ENCODE measurements around the gene IL31RA. TPM values are rescaled to one million over a fixed set of nuclear protein-coding genes. Genes with fewer than 3 reads are reported as not detected.

Gene IL31RA
- total and polyA plus RNA-seq, 8 donors, result 0.10 to 0.55 (median 0.18) TPM

DNA sequence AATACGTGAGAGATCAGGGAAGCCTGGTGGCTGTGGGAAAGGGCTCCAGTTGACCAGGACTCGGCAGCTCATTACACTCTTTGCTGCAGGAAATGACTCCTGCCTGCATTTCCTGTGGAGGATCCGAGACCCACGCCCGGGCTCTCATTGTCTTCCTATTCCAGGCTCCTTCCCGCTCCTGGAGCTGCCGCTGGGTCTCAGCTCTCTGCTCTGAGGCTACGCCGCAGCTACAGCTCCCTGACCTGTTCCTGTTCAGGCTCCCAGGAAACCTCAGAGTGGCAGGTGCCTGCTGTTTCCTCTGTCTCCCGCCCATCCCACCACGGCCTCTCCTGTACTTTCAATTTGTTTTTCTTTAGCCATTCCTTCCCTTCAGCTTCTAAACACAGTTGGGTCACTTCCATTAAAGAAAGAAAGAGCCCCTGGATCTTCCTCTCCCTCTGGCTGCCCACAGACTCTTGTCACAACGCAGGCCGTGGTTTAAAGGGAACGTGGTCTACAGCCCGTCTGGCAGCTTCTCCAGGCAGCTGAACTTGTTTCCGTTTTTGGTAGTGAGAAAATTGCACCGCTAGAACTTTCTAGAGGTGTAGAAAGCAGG, 72.1 kb downstream of the IL31RA start:
- H3K27me3 ChIP-seq, result no peaks in the 10 kb centered on the region
- H3K4me3 ChIP-seq, result peak overlapping the region; percentile 24 to 29
- H3K27ac ChIP-seq, result peak overlapping the region; percentile 65 to 69
- intact Hi-C loops (cut with DNase I), result no loop called here
- H3K4me1 ChIP-seq, result peaks cover 0 to 14% of the 10 kb centered on the region in 2 donors
- ATAC-seq (peak; percentile 48), DNase-seq (no peak)
- no peaks in the 10 kb centered on the region for H3K9me3 ChIP-seq
- TF ChIP-seq, protein P1, sequence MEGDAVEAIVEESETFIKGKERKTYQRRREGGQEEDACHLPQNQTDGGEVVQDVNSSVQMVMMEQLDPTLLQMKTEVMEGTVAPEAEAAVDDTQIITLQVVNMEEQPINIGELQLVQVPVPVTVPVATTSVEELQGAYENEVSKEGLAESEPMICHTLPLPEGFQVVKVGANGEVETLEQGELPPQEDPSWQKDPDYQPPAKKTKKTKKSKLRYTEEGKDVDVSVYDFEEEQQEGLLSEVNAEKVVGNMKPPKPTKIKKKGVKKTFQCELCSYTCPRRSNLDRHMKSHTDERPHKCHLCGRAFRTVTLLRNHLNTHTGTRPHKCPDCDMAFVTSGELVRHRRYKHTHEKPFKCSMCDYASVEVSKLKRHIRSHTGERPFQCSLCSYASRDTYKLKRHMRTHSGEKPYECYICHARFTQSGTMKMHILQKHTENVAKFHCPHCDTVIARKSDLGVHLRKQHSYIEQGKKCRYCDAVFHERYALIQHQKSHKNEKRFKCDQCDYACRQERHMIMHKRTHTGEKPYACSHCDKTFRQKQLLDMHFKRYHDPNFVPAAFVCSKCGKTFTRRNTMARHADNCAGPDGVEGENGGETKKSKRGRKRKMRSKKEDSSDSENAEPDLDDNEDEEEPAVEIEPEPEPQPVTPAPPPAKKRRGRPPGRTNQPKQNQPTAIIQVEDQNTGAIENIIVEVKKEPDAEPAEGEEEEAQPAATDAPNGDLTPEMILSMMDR (IDR thresholded peaks at IDR 0.05), result no peak
- no peaks in the 10 kb centered on the region for H3K36me3 ChIP-seq

DNA sequence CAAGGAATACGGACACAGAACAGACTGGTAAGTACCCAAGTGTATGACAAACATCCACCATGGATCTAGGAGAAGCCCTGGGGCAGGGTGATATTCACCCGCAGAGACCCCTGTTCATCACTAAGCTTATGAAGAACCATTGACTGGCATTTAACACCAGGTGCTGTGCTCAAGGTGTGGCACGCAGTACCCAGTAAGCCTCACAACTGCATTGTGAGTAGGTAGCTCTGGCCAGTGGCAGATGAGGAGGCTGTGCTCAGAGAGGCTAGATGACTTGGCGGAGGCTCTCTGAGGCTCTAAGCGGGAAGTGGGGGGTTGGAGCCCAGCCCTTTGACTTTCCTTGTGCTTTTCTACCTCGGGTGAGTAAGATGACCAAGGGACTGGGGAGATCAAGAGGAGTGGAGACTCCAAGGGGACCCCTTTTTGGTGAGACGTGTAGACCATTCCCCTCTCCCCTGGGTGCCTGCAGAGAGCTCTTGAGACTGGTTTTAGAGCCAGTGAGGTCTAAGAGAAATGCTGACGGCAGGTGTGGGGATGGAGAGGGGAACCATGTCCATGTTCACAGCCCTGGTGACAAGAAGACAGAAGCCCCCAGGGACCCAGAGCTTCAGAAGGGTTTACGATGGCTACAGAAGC, 72.8 kb downstream of the IL31RA start:
- ATAC-seq, result no peak
- H3K4me3 ChIP-seq, result peak overlapping the region in 1 of 2 donors; percentile 29
- intact Hi-C loops (cut with DNase I), result no loop called here
- H3K27me3 ChIP-seq, result no peaks in the 10 kb centered on the region
- no peaks in the 10 kb centered on the region for H3K36me3 ChIP-seq
- peaks cover 0 to 14% of the 10 kb centered on the region in 2 donors for H3K4me1 ChIP-seq
- H3K27ac ChIP-seq, result peak overlapping the region; percentile 65 to 69
- no peak for DNase-seq
- TF ChIP-seq, protein P1 (IDR thresholded peaks at IDR 0.05), result no peak
- no peaks in the 10 kb centered on the region for H3K9me3 ChIP-seq

DNA sequence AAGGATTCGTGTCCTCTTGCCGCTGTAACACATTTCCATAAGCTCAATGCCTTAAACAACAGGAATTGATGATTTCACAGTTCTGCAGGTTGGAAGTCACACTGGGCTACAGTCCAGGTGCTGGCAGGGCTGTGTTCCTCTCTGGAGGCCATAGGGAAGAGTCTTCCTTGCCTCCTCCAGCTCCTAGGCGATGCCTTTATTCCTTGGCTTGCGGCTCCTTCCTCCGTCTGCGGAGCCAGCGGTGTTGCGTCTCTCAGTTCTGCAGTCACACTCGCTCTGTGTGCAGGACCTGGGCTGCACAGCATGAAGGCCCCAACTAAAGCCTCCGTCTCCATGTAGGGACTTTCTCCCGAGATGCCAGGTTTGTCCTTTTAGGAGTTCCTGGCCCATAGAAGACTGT, 73.6 kb downstream of the IL31RA start:
- H3K36me3 ChIP-seq, result no peaks in the 10 kb centered on the region
- ATAC-seq (no peak), DNase-seq (no peak)
- H3K9me3 ChIP-seq, result no peaks in the 10 kb centered on the region
- H3K27me3 ChIP-seq, result no peaks in the 10 kb centered on the region
- H3K4me3 ChIP-seq, result no peak overlapping the region
- H3K4me1 ChIP-seq, result peaks cover 0 to 14% of the 10 kb centered on the region in 2 donors
- TF ChIP-seq, protein P1 (IDR thresholded peaks at IDR 0.05), result no peak
- H3K27ac ChIP-seq, result no peak overlapping the region
- intact Hi-C loops (cut with DNase I), result no loop called here

DNA sequence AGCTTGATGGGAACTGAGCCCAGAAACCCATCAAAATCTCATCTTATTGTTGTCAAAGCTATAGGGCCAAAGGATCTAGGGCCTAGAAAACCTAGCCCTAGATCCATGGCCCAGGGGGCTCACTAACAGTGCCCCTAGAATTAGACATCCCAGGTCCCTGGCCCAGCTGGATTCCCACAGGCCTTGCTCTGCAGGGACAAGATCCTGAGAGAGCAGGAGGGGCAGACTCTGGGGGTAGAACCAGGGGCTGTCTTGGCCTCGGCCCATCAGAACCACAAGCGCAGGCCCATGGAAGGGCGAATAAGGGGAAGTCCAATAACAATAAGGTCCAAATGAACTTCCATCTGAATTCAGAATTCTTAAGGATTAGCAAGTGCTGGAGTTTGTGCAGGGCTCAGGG, 74.0 kb downstream of the IL31RA start:
- H3K27me3 ChIP-seq, result no peaks in the 10 kb centered on the region
- intact Hi-C loops (cut with DNase I), result no loop called here
- no peak overlapping the region for H3K4me3 ChIP-seq
- TF ChIP-seq, protein P1 (IDR thresholded peaks at IDR 0.05), result no peak
- H3K4me1 ChIP-seq, result peaks cover 0 to 14% of the 10 kb centered on the region in 2 donors
- no peaks in the 10 kb centered on the region for H3K9me3 ChIP-seq
- H3K27ac ChIP-seq, result no peak overlapping the region
- ATAC-seq, result no peak
- no peak for DNase-seq
- no peaks in the 10 kb centered on the region for H3K36me3 ChIP-seq

DNA sequence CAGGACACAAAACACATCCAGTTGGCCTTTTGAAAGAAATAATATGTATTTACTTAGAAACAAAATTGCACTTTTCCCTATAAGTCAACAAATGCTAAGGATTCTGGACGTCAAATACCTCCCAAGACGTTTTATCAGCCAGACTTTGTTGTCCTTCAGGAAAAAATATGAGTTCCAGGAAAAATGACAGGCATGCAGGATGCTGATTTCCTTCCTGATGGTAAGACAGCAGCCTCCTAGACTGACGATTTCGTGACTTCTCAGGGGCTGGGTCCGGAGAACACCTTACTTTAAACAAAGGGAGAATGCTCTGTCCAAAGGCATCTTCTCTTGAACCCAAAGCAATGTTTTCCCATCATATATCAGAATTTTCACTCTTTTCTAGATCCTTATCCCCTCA, 74.6 kb downstream of the IL31RA start:
- no peak overlapping the region for H3K27ac ChIP-seq
- no peak for DNase-seq

More for the DNA sequence above, 74.6 kb downstream of the IL31RA start:
- H3K9me3 ChIP-seq, result no peaks in the 10 kb centered on the region
- no peak overlapping the region for H3K4me3 ChIP-seq
- TF ChIP-seq, protein P1 (IDR thresholded peaks at IDR 0.05), result no peak
- H3K36me3 ChIP-seq, result no peaks in the 10 kb centered on the region
- intact Hi-C loops (cut with DNase I), result no loop called here
- H3K4me1 ChIP-seq, result peaks cover 0 to 14% of the 10 kb centered on the region in 2 donors
- ATAC-seq, result no peak
- no peaks in the 10 kb centered on the region for H3K27me3 ChIP-seq
